AG04450 (cell line): ENCODE results near the gene PRKAG3. TPM values are rescaled to one million over a fixed set of nuclear protein-coding genes. Genes with fewer than 3 reads are reported as not detected.

Source experiments
- CTCF ChIA-PET: fragments of 300-600, 350-600 bp; formaldehyde crosslinking; extraction: SDS; loops from one replicate; lab custom pipeline; 2022; ENCODE audit warnings: antibody characterized with exemption, inconsistent platforms; lab: Charles Lee
- POLR2A ChIA-PET: fragments of 350-600 bp; formaldehyde crosslinking; extraction: SDS; loops from one replicate; lab custom pipeline; 2021; ENCODE audit warnings: antibody characterized with exemption, inconsistent platforms; lab: Yijun Ruan, JAX
- DNase-seq: peaks from one replicate; pipeline ENCODE4 v3.0.0-alpha.2; 2011; ENCODE audit warnings: low read depth, low spot score
- H3K27ac ChIP-seq: one replicate; pipeline ENCODE4 v1.5.1; 2012; ENCODE audit warnings: low read depth, low read length, control low read depth
- H3K27me3 ChIP-seq: one replicate; pipeline ENCODE4 v1.6.0; 2012; ENCODE audit warnings: low read length; ENCODE audit not compliant: control insufficient read depth, insufficient read depth
- H3K4me3 ChIP-seq: 2 replicates; pipeline ENCODE4 v1.5.1; 2011; ENCODE audit warnings: mild to moderate bottlenecking, low read depth, low read length, control low read depth
- H3K9me3 ChIP-seq: 2 replicates; pipeline ENCODE4 v1.5.1; 2012; ENCODE audit warnings: low read length; ENCODE audit not compliant: control insufficient read depth, insufficient read depth
- CTCF ChIP-seq: IDR thresholded peaks from 2 replicates; pipeline ENCODE4 v1.5.1; 2011; ENCODE audit warnings: low read depth, low read length, control low read depth, inconsistent platforms
- polyA plus RNA-seq: library from polyadenylated mRNA; depleted of rRNA; stranded (reverse); fragments of >200 nt; gene quantifications from 2 replicates; pipeline ENCODE4 v1.2.3, GENCODE V29; 2011

The PRKAG3 gene
- polyA plus RNA-seq, 1 experiment = not detected

GRCh38 chr2:218824004-218824403, 7.6 kb downstream of the PRKAG3 start:
- no peak for DNase-seq
- Histone ChIP-seq H3K27ac (no peak overlapping the region), H3K4me3 (no peak overlapping the region), H3K27me3 (peaks cover 31% of the 10 kb centered on the region), H3K9me3 (no peaks in the 10 kb centered on the region; the same call in 1 of the 2 replicates)
- POLR2A ChIA-PET = no interaction called here
- CTCF ChIA-PET = no interaction called here
- TF ChIP-seq CTCF = no peak

- CTCF ChIA-PET = interaction anchor here (1.0 kb wide), 1 partner anchor 113 kb away, joined by 3 read pairs; the partner anchor contains the start of gene TTLL4
These were observed 8.3 kb downstream of the PRKAG3 start for GRCh38 chr2:218823196-218823855.

GRCh38 chr2:218822622-218823021, 9.0 kb downstream of the PRKAG3 start:
- peaks cover 25% of the 10 kb centered on the region for H3K27me3 ChIP-seq
- ChIA-PET CTCF (interaction anchor here (1.0 kb wide), 1 partner anchor 112 kb away, joined by 3 read pairs; the partner anchor contains the start of gene TTLL4), POLR2A (no interaction called here)

More at GRCh38 chr2:218823196-218823855, 8.3 kb downstream of the PRKAG3 start:
- peaks cover 28% of the 10 kb centered on the region for H3K27me3 ChIP-seq
- TF ChIP-seq CTCF = no peak
- no peak for DNase-seq
- no peaks in the 10 kb centered on the region; the same call in 1 of the 2 replicates for H3K9me3 ChIP-seq
- H3K27ac ChIP-seq = no peak overlapping the region
- POLR2A ChIA-PET = no interaction called here
- no peak overlapping the region for H3K4me3 ChIP-seq

GRCh38 chr2:218821605-218822211, 9.9 kb downstream of the PRKAG3 start:
- ChIA-PET POLR2A (no interaction called here), CTCF (interaction anchor here (1.4 kb wide), 1 partner anchor 111 kb away, joined by 4 read pairs; the partner anchor contains the start of gene TTLL4)
- no peak for DNase-seq
- no peak overlapping the region for H3K4me3 ChIP-seq
- H3K27me3 ChIP-seq = peaks cover 19% of the 10 kb centered on the region
- no peak overlapping the region for H3K27ac ChIP-seq
- no peak for TF ChIP-seq CTCF
- no peaks in the 10 kb centered on the region; the same call in 1 of the 2 replicates for H3K9me3 ChIP-seq

More at GRCh38 chr2:218822622-218823021, 9.0 kb downstream of the PRKAG3 start:
- no peak overlapping the region for H3K27ac ChIP-seq
- no peaks in the 10 kb centered on the region; the same call in 1 of the 2 replicates for H3K9me3 ChIP-seq
- DNase-seq = no peak
- TF ChIP-seq CTCF = no peak
- no peak overlapping the region for H3K4me3 ChIP-seq
